ENCODE measurements around the gene ZNF438. TPM values are rescaled to one million over a fixed set of nuclear protein-coding genes. Genes with fewer than 3 reads are reported as not detected.
A peak's percentile ranks its signal among the peaks of the same experiment; 100 is the strongest.

Gene ZNF438
- total and polyA plus RNA-seq, 2 of the 4 experiments (the other 2 are of a cell fraction) = 1.8 to 2.9 TPM

- Histone ChIP-seq H3K79me1 (ENCODE audit: low read depth in 1 of 2, low read length in 2 of 2) (no peaks in the 10 kb centered on the region), H4K91ac (ENCODE audit: insufficient read depth, low read depth, low read length) (peak overlapping the region; percentile 65; the same call in 1 of the 2 replicates), H4K8ac (ENCODE audit: low read depth in 2 of 2, low read length in 2 of 2) (no peak overlapping the region), H4K20me1 (ENCODE audit: insufficient read depth, low read length) (no peaks in the 10 kb centered on the region), H3K4ac (ENCODE audit: low read depth, low read length) (peak overlapping the region; percentile 69), H3K4me2 (ENCODE audit: low read depth, low read length) (no peak overlapping the region), H3K4me3 (ENCODE audit: insufficient read depth, low read depth, low read length) (no peak overlapping the region), H3K9ac (ENCODE audit: low read depth, low read length) (no peak overlapping the region), H2BK20ac (ENCODE audit: low read depth, low read length) (peak overlapping the region; percentile 36), H2BK15ac (ENCODE audit: low read depth, low read length) (peak overlapping the region; percentile 68; the same call in 1 of the 3 replicates), H3K14ac (replicated peaks; ENCODE audit: low read depth, low read length) (peak overlapping the region; percentile 70; the same call in 1 of the 2 replicates), H3K56ac (ENCODE audit: extremely low read depth, insufficient read depth, low read length) (no peak overlapping the region), H3K9me3 (ENCODE audit: control insufficient read depth, insufficient read depth, low read length) (no peaks in the 10 kb centered on the region), H2AK9ac (replicated peaks; ENCODE audit: low read depth, low read length, poor library complexity) (no peak overlapping the region), H4K5ac (ENCODE audit: low read depth, low read length) (no peak overlapping the region), H2BK5ac (ENCODE audit: low read depth, low read length, poor library complexity, severe bottlenecking) (no peak overlapping the region), H3K4me1 (ENCODE audit: control insufficient read depth, insufficient read depth, low read length) (peaks cover 30% of the 10 kb centered on the region), H2BK120ac (ENCODE audit: low read depth, low read length) (peak overlapping the region; percentile 52; the same call in 1 of the 2 replicates), H2AFZ (replicated peaks; ENCODE audit: low read length, poor library complexity) (no peak overlapping the region), H2AK5ac (ENCODE audit: low read depth, low read length) (peak overlapping the region; percentile 38; the same call in 1 of the 2 replicates), H3K18ac (ENCODE audit: low read depth, low read length) (no peak overlapping the region), H3K27ac (ENCODE audit: insufficient read depth, low read length) (no peak overlapping the region), H3K23ac (ENCODE audit: low read depth, low read length) (no peak overlapping the region), H3K36me3 (ENCODE audit: control insufficient read depth, insufficient read depth, low read length) (no peaks in the 10 kb centered on the region), H3K9me1 (ENCODE audit: insufficient read depth, low read length) (peaks cover 26% of the 10 kb centered on the region), H3K27me3 (ENCODE audit: control insufficient read depth, insufficient read depth, low read length) (no peaks in the 10 kb centered on the region)
- WGBS, 2 experiments (ENCODE audit: extremely low coverage in 2 of 2, insufficient read length in 1 of 2) = no CpG with 5 or more reads among the region's 3 CpGs
- CTCF ChIA-PET = interaction anchor here (1.0 kb wide), 1 partner anchor 32 kb away, joined by 3 read pairs; no protein-coding TSS in a partner anchor
- TF ChIP-seq RAD21 (IDR thresholded peaks at IDR 0.05; ENCODE audit: low read length) = no peak
- peak; percentile 24; the same call in 1 of the 2 replicates for TF ChIP-seq FOS (IDR thresholded peaks at IDR 0.05; ENCODE audit: low read depth, low read length)
- peak; percentile 65 for DNase-seq
- POLR2A ChIA-PET (ENCODE audit: unreplicated experiment) = no interaction called here
- intact Hi-C loops (cut with micrococcal nuclease) (no loop called here), in situ Hi-C loops (cut with MboI; ENCODE audit: low sequenced_read_pairs) (no loop called here), dilution Hi-C loops (cut with HindIII; ENCODE audit: low sequenced_read_pairs, unreplicated experiment) (no loop called here)
- ATAC-seq (ENCODE audit: low read depth) = peak; percentile 44
- BruUV-seq (replicated peaks) = no TSS peak
Observed at GRCh38 chr10:30829901-30830300, 201.8 kb downstream of the ZNF438 start.
